ENCODE results near the gene KLK1.

Gene KLK1

GRCh38 chr19:50835103-50835784 lies 11.7 kb upstream of the KLK1 start:
- Histone ChIP-seq H2AFZ (peak overlapping the region; percentile 65), H3K4me2 (ENCODE audit: low read length) (peak overlapping the region; percentile 61), H3K36me3 (ENCODE audit: control insufficient read depth, insufficient read depth, low read length) (no peaks in the 10 kb centered on the region), H3K9me3 (ENCODE audit: control insufficient read depth, low read length) (no peaks in the 10 kb centered on the region), H3K79me2 (no peaks in the 10 kb centered on the region), H3K27ac (no peak overlapping the region), H3K9ac (no peak overlapping the region), H3K27me3 (ENCODE audit: control insufficient read depth, insufficient read depth, low read length) (no peaks in the 10 kb centered on the region), H3K4me3 (ENCODE audit: low read depth, low read length) (peak overlapping the region; percentile 61), H3K4me1 (no peaks in the 10 kb centered on the region)
- TF ChIP-seq CTCF (IDR thresholded peaks at IDR 0.05), result no peak

- Histone ChIP-seq H3K9ac (no peak overlapping the region), H3K27ac (no peak overlapping the region), H3K36me3 (ENCODE audit: control insufficient read depth, insufficient read depth, low read length) (no peaks in the 10 kb centered on the region), H3K79me2 (no peaks in the 10 kb centered on the region), H3K27me3 (ENCODE audit: control insufficient read depth, insufficient read depth, low read length) (no peaks in the 10 kb centered on the region), H3K4me2 (ENCODE audit: low read length) (no peak overlapping the region), H3K4me3 (ENCODE audit: low read depth, low read length) (no peak overlapping the region), H2AFZ (no peak overlapping the region), H3K4me1 (no peaks in the 10 kb centered on the region), H3K9me3 (ENCODE audit: control insufficient read depth, low read length) (no peaks in the 10 kb centered on the region)
- TF ChIP-seq CTCF (IDR thresholded peaks at IDR 0.05), result no peak
These were observed 10.2 kb upstream of the KLK1 start for GRCh38 chr19:50833802-50834167.

DNA sequence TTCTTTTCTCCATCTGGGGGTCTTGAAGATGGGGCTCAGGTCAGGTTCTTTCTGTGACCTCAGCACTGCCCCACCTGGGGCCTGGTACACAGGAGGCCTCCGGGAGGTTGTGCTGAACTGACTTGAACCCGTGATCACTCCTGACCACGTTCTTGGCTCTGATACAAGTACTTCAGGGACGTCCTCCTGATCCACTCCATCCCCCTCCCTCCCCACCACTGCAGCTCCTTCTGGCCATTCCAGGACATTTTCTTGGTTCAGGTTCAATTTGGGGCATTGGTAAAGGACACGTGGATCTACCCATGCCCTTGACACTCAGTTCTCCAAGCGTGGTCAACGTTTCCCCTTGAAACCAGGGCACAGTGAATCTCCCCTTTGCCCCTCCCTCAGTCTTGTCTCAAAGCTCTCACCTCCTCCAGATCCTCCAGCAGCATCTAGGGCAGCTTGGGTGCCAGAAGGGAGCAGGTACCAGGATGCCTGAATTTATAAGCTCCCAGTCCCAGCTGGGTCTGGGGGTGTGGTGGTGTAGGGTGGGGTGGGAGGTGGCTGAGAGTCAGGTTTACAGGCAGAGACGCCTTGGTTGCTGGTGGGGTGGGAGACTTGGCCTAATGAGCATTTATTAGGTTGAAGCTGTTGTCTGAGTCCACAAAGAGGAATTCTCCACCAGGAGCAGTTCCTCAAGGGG lies 9.7 kb upstream of the KLK1 start, which contains the start of gene KLK15:
TSS of gene KLK15 (minus strand) at position 458 of the 685 bp plus-strand sequence. CDS start 2,082 bp downstream, outside the sequence.
- Histone ChIP-seq H3K4me1 (no peaks in the 10 kb centered on the region), H2AFZ (no peak within 1 kb of the TSS), H3K79me2 (no peaks in the 10 kb centered on the region), H3K9me3 (ENCODE audit: control insufficient read depth, low read length) (no peaks in the 10 kb centered on the region), H3K4me3 (ENCODE audit: low read depth, low read length) (no peak within 1 kb of the TSS), H3K4me2 (ENCODE audit: low read length) (no peak within 1 kb of the TSS), H3K36me3 (ENCODE audit: control insufficient read depth, insufficient read depth, low read length) (no peaks in the 10 kb centered on the region), H3K9ac (no peak within 1 kb of the TSS), H3K27ac (no peak within 1 kb of the TSS), H3K27me3 (ENCODE audit: control insufficient read depth, insufficient read depth, low read length) (no peaks in the 10 kb centered on the region)
- TF ChIP-seq CTCF (IDR thresholded peaks at IDR 0.05), result no peak

DNA sequence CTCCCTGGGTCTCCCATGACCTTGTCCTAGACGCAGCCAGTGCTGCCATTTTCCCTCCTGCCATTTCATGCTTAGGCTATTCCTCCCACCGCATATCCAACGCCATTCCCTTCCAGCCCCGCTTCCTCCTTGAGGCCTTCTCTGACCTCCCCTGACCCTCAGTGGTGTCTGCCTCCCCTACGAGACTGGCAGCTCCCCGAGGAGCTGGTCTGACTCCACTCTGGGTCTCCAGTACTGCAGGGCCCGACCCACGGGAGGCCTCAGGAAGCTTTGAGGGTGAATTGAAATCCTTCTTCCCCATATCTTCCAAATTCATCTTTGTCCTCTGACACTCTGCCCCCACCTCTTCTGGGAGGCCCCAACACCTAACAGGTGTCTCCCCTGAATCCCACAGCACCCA lies 9.1 kb upstream of the KLK1 start:
- H3K36me3 ChIP-seq (ENCODE audit: control insufficient read depth, insufficient read depth, low read length), result no peaks in the 10 kb centered on the region
- no peak overlapping the region for H2AFZ ChIP-seq
- H3K9ac ChIP-seq, result no peak overlapping the region
- H3K9me3 ChIP-seq (ENCODE audit: control insufficient read depth, low read length), result no peaks in the 10 kb centered on the region
- TF ChIP-seq CTCF (IDR thresholded peaks at IDR 0.05), result no peak
- H3K4me2 ChIP-seq (ENCODE audit: low read length), result no peak overlapping the region
- H3K27me3 ChIP-seq (ENCODE audit: control insufficient read depth, insufficient read depth, low read length), result no peaks in the 10 kb centered on the region
- H3K79me2 ChIP-seq, result no peaks in the 10 kb centered on the region
- H3K4me1 ChIP-seq, result no peaks in the 10 kb centered on the region
- no peak overlapping the region for H3K27ac ChIP-seq
- no peak overlapping the region for H3K4me3 ChIP-seq (ENCODE audit: low read depth, low read length)
